Stimulated activated naive CD8-positive, alpha-beta T cell treated with anti-CD3 and anti-CD28 coated beads, Interleukin-15, amount 100 ng/mL, for 72 hours (primary cell): ENCODE results near the gene FER1L5.

Experiments used
- ATAC-seq: fragments of 150-1000 bp; cut with Tn5 transposase; 2 replicates; pipeline ENCODE4 v1.10.0; 2021; ENCODE audit warnings: mild to moderate bottlenecking, moderate library complexity
- DNase-seq, 2 donors: peaks; one replicate each; pipeline ENCODE4 v3.0.0; 2021 to 2022
- H3K27ac Mint-ChIP-seq, 2 donors: one replicate each; pipeline ENCODE4 v1.8.0; 2022; ENCODE audit warnings: mild to moderate bottlenecking in 2 of 2, mixed read lengths in 2 of 2, moderate library complexity in 2 of 2
- H3K27me3 Mint-ChIP-seq: one replicate; pipeline ENCODE4 v1.8.0; 2022; ENCODE audit warnings: mixed read lengths
- H3K4me1 Mint-ChIP-seq: one replicate; pipeline ENCODE4 v1.8.0; 2022; ENCODE audit warnings: mild to moderate bottlenecking, mixed read lengths
- H3K4me3 Mint-ChIP-seq, 2 donors: one replicate each; pipeline ENCODE4 v1.8.0; 2022; ENCODE audit warnings: mild to moderate bottlenecking in 2 of 2, mixed read lengths in 2 of 2, moderate library complexity in 1 of 2
- H3K9me3 Mint-ChIP-seq, 2 donors: one replicate each; pipeline ENCODE4 v1.8.0; 2022; ENCODE audit warnings: mixed read lengths in 2 of 2

FER1L5 gene

GRCh38 chr2:96642564-96643360 is at the start of gene FER1L5:
TSS of gene FER1L5 (plus strand) at chr2:96642764. CDS start at chr2:96642837, 73 bp downstream.
- no peak for ATAC-seq
- DNase-seq = no peak
- Mint-ChIP-seq H3K27ac (no peak within 1 kb of the TSS), H3K27me3 (peaks cover 14% of the 10 kb centered on the region), H3K4me3 (no peak within 1 kb of the TSS), H3K4me1 (no peaks in the 10 kb centered on the region), H3K9me3 (no peaks in the 10 kb centered on the region)

- ATAC-seq (peak; percentile 43), DNase-seq (no peak)
- no peaks in the 10 kb centered on the region for H3K27me3 Mint-ChIP-seq
- H3K27ac Mint-ChIP-seq = peak overlapping the region in 1 of 2 donors; percentile 96
- no peak overlapping the region for H3K4me3 Mint-ChIP-seq
- peaks cover 40% of the 10 kb centered on the region for H3K4me1 Mint-ChIP-seq
- no peaks in the 10 kb centered on the region for H3K9me3 Mint-ChIP-seq
Measured at GRCh38 chr2:96594282-96594681, 48.3 kb upstream of the FER1L5 start.

DNA sequence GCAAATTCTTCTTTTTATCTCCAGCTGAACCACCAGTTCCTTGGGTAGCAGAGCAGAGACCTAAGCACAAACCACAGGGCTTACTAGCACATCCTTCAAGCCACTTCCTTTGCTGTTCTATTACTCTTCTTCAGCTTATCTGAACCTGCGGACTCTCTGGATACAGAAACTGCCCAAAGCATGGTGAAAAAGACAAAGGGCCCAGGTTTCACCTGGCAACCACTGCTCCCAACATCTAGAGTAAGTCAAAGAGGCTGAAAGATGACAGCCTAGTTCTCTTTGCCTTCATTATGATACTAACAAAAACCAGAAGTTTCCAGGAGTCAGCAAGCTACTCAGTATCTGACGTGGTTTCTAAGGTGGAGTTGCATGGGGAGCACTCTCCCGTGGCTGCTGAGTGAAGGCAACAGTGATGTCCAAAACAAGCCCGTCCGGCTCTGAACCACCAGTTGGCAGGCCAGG is 47.8 kb upstream of the FER1L5 start:
- Mint-ChIP-seq H3K27me3 (no peaks in the 10 kb centered on the region), H3K9me3 (no peaks in the 10 kb centered on the region), H3K4me3 (peak overlapping the region; percentile 47), H3K4me1 (peaks cover 40% of the 10 kb centered on the region), H3K27ac (peak overlapping the region in 1 of 2 donors; percentile 96)
- ATAC-seq (peak; percentile 95), DNase-seq (peak; percentile 28 to 48)

DNA sequence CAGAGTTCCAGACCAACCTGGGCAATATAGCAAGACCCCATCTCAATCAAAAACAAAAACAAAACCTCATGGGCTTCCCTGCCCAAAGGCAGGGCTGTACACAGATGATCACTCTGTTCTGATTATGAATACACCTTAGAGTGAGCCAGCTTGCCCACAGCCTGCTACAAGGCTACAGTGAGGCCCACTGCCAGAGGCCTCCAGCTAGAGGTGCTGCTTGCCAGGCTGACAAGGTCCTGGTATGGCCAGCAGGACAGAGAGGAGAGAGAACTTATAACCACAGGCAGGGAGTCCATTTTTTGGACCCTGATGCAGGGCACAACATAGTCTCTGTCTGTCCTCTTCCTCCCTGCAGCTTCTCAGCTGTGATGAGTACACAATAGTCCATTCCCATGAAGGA is 46.0 kb upstream of the FER1L5 start:
- DNase-seq (no peak), ATAC-seq (no peak)
- peaks cover 50% of the 10 kb centered on the region for H3K4me1 Mint-ChIP-seq
- H3K4me3 Mint-ChIP-seq = no peak overlapping the region
- no peak overlapping the region for H3K27ac Mint-ChIP-seq
- no peaks in the 10 kb centered on the region for H3K27me3 Mint-ChIP-seq
- no peaks in the 10 kb centered on the region for H3K9me3 Mint-ChIP-seq

GRCh38 chr2:96599941-96600340 is 42.6 kb upstream of the FER1L5 start:
- Mint-ChIP-seq H3K9me3 (no peaks in the 10 kb centered on the region), H3K4me1 (peaks cover 28% of the 10 kb centered on the region)

DNA sequence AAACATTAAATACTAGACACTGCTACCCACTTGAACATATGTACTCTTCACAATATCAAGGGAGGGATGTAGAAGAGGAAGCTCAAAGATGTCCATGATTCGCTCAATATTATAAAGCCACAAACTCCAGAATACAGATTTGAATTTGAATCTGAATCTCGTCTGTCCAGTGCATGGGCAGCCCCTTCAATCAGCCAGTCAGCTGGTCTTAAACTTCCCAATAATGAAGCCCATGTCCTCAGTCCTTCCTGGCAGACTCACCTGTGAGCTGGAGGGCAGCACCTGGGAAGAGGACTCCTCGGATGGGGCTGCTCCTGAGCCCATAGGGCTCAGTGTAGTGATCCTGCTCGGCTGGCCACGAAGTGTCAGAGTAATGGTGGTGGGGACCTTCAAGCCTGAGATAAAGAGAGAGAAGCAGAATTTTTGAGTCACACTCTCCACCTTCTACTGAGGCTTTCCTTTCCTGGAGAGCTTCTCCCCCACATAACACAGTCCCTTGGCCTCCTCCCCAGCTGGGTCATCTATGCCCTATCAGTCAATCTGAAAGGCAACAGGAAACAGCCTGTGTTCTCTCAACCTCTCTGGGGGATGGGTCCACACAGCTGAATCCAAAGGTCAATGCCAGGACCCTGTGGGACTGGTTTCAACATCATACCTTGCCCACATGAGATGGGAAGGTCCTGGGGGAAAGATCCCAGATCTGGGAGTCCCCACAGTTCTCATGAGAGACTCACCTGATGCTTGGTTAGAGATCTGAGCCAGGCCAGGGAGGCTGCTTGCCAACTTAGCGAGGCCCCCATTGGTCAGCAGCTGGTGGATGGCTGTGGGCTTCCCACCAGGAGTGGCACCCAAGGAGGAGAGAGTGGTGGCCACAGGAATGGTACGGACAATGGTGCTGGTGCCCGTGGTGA is 40.9 kb upstream of the FER1L5 start:
- H3K9me3 Mint-ChIP-seq = no peaks in the 10 kb centered on the region

More at GRCh38 chr2:96599941-96600340, 42.6 kb upstream of the FER1L5 start:
- H3K27me3 Mint-ChIP-seq = no peaks in the 10 kb centered on the region
- H3K27ac Mint-ChIP-seq = no peak overlapping the region
- H3K4me3 Mint-ChIP-seq = no peak overlapping the region
- DNase-seq (no peak), ATAC-seq (no peak)

DNA sequence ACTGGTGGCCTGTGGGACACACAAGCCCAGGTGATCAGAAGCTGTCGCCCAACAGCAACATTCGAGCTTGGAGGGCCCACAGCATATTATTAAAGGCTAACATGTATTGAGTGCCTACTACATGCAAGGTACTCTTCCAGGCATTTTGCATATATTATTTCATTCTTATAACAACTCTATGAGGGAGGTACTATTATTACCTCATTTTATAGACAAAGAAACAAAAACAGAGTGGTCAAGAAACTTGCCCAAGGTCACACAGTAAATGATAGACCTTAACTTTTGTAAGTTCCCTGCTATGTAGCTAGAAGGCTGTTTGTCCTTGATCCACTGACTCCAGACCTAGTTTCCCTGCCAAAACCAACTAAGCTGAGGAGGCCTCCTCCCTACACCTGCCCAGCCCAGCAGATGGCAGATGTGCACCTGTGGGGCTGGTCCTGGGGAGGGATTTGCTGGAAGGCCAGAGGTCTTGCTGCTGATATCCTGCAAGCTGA is 40.2 kb upstream of the FER1L5 start:
- no peaks in the 10 kb centered on the region for H3K9me3 Mint-ChIP-seq
- ATAC-seq (no peak), DNase-seq (no peak)
- peaks cover 17% of the 10 kb centered on the region for H3K4me1 Mint-ChIP-seq
- no peak overlapping the region for H3K27ac Mint-ChIP-seq
- H3K4me3 Mint-ChIP-seq = no peak overlapping the region
- no peaks in the 10 kb centered on the region for H3K27me3 Mint-ChIP-seq

More for the DNA sequence above, 40.9 kb upstream of the FER1L5 start:
- Mint-ChIP-seq H3K27me3 (no peaks in the 10 kb centered on the region), H3K4me1 (peaks cover 17% of the 10 kb centered on the region), H3K27ac (peak overlapping the region; percentile 53 to 88), H3K4me3 (peak overlapping the region in 1 of 2 donors; percentile 28)
- ATAC-seq (peak; percentile 92), DNase-seq (no peak)

- H3K4me1 Mint-ChIP-seq = peaks cover 17% of the 10 kb centered on the region
- H3K27ac Mint-ChIP-seq = no peak overlapping the region
- DNase-seq (no peak), ATAC-seq (no peak)
- no peaks in the 10 kb centered on the region for H3K27me3 Mint-ChIP-seq
- no peaks in the 10 kb centered on the region for H3K9me3 Mint-ChIP-seq
- H3K4me3 Mint-ChIP-seq = no peak overlapping the region
Measured at GRCh38 chr2:96604104-96604503, 38.5 kb upstream of the FER1L5 start.

GRCh38 chr2:96608469-96609455 is 33.8 kb upstream of the FER1L5 start:
- no peak for ATAC-seq
- Mint-ChIP-seq H3K4me3 (no peak overlapping the region), H3K4me1 (no peaks in the 10 kb centered on the region), H3K27ac (peak overlapping the region; percentile 36 to 82), H3K9me3 (no peaks in the 10 kb centered on the region), H3K27me3 (no peaks in the 10 kb centered on the region)
- DNase-seq = no peak

GRCh38 chr2:96616128-96616527 is 26.4 kb upstream of the FER1L5 start:
- H3K27ac Mint-ChIP-seq = peak overlapping the region in 1 of 2 donors; percentile 76
- ATAC-seq (no peak), DNase-seq (no peak)
- no peak overlapping the region for H3K4me3 Mint-ChIP-seq
- no peaks in the 10 kb centered on the region for H3K9me3 Mint-ChIP-seq
- peaks cover 20% of the 10 kb centered on the region for H3K4me1 Mint-ChIP-seq
- no peaks in the 10 kb centered on the region for H3K27me3 Mint-ChIP-seq

GRCh38 chr2:96616535-96616934 is 26.0 kb upstream of the FER1L5 start:
- Mint-ChIP-seq H3K27me3 (no peaks in the 10 kb centered on the region), H3K4me1 (peaks cover 20% of the 10 kb centered on the region), H3K27ac (peak overlapping the region in 1 of 2 donors; percentile 67), H3K9me3 (no peaks in the 10 kb centered on the region), H3K4me3 (no peak overlapping the region)
- DNase-seq (no peak), ATAC-seq (no peak)

- DNase-seq = no peak
- no peak for ATAC-seq
- Mint-ChIP-seq H3K27me3 (no peaks in the 10 kb centered on the region), H3K9me3 (no peaks in the 10 kb centered on the region), H3K4me3 (no peak overlapping the region), H3K4me1 (peaks cover 20% of the 10 kb centered on the region), H3K27ac (peak overlapping the region; percentile 19 to 74)
Measured at GRCh38 chr2:96617012-96617411, 25.6 kb upstream of the FER1L5 start.

DNA sequence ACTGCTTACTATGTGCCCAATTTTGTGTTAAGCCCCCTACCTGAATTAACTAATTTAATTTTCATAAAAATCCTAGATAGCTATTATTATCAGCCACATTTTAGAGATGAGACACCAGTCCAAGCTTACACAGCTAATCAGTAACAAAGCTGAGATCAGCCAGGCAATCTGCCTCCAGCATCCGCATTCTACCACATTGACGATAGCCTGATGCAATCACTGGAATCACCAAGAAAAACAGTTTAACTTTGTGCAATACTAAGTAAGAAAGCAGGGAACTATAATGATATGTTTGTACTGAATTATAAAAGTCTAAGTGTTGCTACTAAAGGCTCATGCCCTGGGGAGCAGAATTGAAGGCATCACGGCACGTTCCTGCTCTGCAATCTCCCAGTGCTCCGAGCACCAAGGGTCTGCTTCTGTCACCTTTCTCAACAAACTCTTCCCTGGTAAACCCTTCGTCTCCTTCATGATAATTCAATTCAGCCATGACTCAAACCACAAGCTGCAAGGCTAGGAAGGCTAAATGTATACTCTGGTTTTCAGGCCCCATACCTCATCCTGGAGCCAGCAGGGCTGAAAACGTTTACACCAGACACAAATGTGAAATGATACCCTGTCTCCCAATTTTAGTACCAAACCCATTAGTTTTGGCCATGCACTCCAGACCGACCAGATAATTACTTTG is 23.8 kb upstream of the FER1L5 start:
- Mint-ChIP-seq H3K27me3 (no peaks in the 10 kb centered on the region), H3K9me3 (no peaks in the 10 kb centered on the region), H3K4me3 (no peak overlapping the region), H3K27ac (no peak overlapping the region), H3K4me1 (peaks cover 20% of the 10 kb centered on the region)
- no peak for DNase-seq
- no peak for ATAC-seq

GRCh38 chr2:96622544-96622943 is 20.0 kb upstream of the FER1L5 start:
- no peak for DNase-seq
- Mint-ChIP-seq H3K9me3 (no peaks in the 10 kb centered on the region), H3K4me3 (no peak overlapping the region), H3K27ac (no peak overlapping the region), H3K27me3 (no peaks in the 10 kb centered on the region), H3K4me1 (peaks cover 6% of the 10 kb centered on the region)
- no peak for ATAC-seq
